Stimulated activated CD4-positive, alpha-beta T cell treated with anti-CD3 and anti-CD28 coated beads, Interleukin-12 subunit alpha, Interleukin-12 subunit beta, amount 100 ng/mL, for 24 hours (primary cell): Measurements from ENCODE around the gene GALK1.
"Not testable (repeated sequence)": the region's sequence is repeated elsewhere in the genome, so short reads cannot be mapped to it uniquely, and the experiment has no call there.

Experiments
- DNase-seq, 2 experiments: peaks; one replicate each; pipeline ENCODE4 v3.0.0-alpha.2; 2020; ENCODE audit warnings: low read depth in 2 of 2

GALK1 gene

DNA sequence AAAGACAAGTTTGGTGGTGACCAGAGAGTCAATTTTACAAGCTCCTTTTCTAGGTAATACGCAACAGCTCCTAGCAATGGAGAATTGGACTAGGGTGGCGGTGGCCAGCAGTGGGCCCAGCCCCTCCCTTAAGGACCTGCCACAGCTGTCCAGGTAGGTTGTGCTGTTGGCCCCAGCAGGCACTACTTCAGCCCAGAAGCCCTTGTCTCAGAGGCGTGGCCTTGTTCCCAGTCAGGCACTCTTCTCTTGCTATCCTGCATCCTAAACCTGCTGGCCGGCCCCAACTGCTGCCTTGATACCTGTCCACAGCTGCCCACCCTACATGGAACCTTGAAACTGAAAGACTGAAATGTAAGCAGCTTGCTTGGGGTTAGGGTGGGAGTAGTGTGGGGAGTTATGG lies 989 bp upstream of the GALK1 start:
- DNase-seq: no peak

GRCh38 chr17:75764417-75764710 lies 628 bp downstream of the GALK1 start:
- no peak for DNase-seq

DNA sequence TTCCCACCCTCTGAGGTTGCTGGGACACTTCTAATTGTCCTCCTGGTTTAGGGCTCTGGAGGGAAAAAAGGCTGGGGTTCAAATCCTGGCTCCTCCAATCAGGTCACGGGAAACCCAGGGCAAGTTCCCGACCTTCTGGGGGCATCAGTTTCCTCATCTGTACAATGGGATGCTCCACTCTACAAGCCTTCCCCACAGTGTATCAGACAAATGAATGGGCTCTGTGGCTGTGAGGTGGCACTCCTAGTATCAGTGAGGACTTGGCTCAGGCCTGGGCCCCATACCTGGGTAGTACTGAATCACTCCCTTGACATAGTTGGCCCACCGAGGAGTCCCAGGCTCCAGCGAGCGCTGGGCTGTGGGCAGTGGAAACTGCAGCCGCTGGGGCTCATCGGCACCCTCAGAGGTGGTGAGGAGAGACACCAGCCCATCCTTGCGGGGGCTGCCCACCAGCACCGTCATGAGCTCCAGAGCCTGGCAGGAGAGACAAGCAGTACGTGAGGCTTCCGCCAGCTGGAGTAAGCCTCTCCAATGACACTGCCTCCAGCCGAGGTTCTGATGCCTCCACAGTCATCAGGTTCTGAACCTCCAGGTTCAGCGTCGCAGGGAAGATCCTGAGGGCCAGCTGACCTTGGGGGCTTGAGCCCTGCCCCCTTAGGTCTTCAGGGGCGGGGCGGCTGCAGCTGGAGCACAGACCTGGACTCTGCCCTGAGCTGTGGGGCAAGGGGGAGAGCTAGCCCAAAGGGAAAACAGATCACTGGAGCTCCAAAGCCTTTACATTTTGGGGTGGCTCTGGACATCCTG lies 1.2 kb downstream of the GALK1 start:
- no peak for DNase-seq

DNA sequence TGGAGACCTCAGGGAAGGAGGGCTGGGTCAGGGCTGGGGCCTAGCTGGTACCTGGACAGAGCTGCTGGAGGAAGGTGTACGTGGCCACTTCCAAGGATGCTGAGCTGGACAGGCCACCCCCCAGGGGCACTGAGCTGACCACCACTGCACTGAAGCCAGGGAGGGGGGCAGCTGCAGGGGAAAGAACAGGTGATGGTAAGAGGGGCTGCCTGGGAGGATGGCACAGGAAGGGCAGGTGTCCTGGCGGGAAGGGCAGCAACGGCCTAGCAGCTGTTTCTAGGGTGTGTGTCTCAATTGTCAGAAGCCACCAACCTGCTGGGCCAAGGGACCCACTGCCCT lies 1.8 kb downstream of the GALK1 start:
- DNase-seq: no peak

GRCh38 chr17:75762513-75763268 lies 2.3 kb downstream of the GALK1 start:
- no peak for DNase-seq

- not testable (repeated sequence) for DNase-seq
These were observed 4.9 kb downstream of the GALK1 start for GRCh38 chr17:75759978-75760640.

- DNase-seq: no peak
These were observed 5.5 kb downstream of the GALK1 start for GRCh38 chr17:75759457-75759856.

DNA sequence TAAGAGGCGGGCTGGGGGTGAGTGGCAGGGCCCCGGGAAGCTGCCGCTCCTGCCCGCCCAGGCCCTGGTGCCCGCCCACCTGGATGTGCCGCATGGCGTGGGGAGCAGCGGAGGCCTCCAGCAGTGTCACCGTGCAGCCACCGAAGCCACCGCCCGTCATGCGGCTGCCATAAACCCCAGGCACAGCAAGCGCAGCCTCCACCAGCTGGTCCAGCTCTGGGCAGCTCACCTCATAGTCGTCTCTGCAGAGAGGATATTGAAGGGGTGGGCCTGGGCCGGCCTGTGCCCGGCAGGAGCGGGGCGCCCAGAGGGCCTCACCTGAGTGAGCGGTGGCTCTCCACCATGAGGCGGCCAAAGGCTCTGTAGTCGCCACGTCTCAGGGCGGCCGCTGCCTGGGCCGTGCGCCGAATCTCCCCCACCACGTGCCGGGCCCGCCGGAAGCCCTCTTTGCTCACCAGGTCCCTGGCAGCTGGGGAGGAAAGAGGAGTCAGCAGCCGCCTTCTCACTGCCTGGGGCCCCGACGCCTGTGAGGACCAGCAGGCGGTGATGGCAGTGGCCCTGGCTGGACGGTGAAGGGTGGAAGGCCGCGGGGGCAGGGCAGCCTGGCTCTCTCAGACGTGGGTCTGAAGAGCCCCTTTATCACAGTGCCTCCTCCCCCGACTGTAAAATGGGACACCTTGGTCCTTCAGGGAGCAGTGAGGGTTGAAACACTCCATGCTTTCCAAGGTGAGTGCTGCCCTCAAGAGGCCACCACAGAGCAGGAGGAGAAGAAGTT lies 6.7 kb downstream of the GALK1 start:
- DNase-seq: no peak

- DNase-seq: no peak
These were observed 7.8 kb downstream of the GALK1 start for GRCh38 chr17:75757086-75757681.

GRCh38 chr17:75756451-75757085 lies 8.4 kb downstream of the GALK1 start:
- no peak for DNase-seq

GRCh38 chr17:75755990-75756389 lies 9.0 kb downstream of the GALK1 start:
- no peak for DNase-seq

DNA sequence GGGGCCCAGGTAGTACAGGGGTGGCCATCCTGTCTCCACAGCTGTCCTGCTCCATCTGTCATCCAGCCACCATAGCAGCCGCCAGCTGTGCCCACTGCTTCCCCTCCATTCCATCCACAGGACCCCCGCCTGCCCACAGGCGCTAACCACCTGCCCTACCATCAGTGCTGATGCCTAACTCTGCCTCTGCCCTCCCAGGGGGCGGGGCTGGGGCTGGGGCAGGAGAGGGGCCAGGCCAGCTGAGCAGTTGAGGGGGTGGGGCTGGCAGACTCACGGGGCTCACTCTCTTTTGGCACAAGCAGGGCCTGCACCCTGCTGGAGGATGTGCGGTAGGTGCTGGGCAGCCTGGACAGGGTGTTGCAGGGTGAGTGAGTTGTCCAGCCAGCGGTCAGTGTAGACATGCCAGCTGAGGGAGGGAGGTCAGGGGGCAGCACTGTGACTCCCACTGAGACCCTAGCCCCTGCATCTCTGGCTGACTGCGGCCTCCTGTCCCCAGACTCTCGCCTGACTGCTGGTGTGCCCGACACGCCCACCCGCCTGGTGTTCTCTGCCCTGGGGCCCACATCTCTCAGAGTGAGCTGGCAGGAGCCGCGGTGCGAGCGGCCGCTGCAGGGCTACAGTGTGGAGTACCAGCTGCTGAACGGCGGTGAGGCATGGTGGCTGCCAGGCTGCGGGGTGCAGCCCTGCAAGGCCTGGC lies 9.6 kb downstream of the GALK1 start:
- no peak for DNase-seq

- DNase-seq: no peak
These were observed 10.4 kb downstream of the GALK1 start for GRCh38 chr17:75754378-75755204.

GRCh38 chr17:75753514-75754377 lies 11.2 kb downstream of the GALK1 start:
- peak; percentile 44 to 62 for DNase-seq

DNA sequence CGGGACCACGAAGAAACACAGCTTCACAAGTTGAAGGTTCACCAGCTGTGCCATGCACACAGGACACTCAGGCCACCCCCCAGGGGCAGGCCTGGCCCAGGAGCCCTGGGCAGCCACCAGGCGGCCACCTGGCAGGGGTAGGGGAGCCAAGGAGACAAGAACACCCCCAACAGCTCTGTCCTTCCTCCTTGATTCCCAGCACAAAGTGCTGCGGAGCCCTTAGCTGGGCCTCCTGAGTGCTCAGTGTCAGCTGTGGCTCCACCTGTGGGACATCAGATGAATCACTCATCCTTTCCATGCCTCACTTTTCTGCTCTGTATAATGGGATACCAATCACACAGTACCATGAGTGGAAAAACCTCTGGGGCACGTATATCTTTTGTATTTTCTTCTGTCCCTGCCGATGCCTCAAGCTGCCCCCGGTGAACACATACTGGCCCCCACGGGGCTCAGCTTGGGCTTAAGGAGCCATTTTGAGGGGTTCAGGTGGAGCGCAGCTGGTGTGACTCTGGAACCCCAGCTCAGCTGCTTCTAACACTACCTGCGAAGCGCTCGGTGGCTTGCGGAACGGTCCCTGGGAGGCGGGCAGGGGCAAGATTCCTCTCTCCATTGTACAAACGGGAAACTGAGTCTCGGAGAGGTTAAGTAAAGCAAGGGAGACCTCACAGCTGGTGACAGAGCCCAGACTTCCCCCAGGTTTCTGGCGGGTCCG lies 12.0 kb downstream of the GALK1 start:
- no peak for DNase-seq

- no peak for DNase-seq
These were observed 12.6 kb downstream of the GALK1 start for GRCh38 chr17:75752405-75752709.

GRCh38 chr17:75751676-75752404 lies 13.2 kb downstream of the GALK1 start:
- DNase-seq: no peak
